Measurements from ENCODE around the gene PAPLN. TPM values are rescaled to one million over a fixed set of nuclear protein-coding genes. Genes with fewer than 3 reads are reported as not detected.

The PAPLN gene
- total RNA-seq, 1 experiment from 2014 or later, result 9.6 TPM

- Histone ChIP-seq H3K9me2 (ENCODE audit: insufficient read depth) (no peaks in the 10 kb centered on the region), H3K4me2 (ENCODE audit: low read length) (no peak overlapping the region), H3K9ac (ENCODE audit: low read length) (no peak overlapping the region), H3K27ac (ENCODE audit: low read depth, low read length) (no peak overlapping the region), H3K4me3 (replicated peaks in 1 of 2; ENCODE audit: low read depth in 1 of 2, low read length in 2 of 2) (no peak overlapping the region), H3K9me3 (ENCODE audit: control insufficient read depth in 1 of 2, insufficient read depth in 1 of 2, low read depth in 1 of 2, low read length in 2 of 2) (no peaks in the 10 kb centered on the region), H3K79me2 (ENCODE audit: insufficient read depth, low read length) (no peaks in the 10 kb centered on the region), H4K20me1 (ENCODE audit: insufficient read depth) (no peaks in the 10 kb centered on the region), H2AFZ (ENCODE audit: low read depth, low read length, poor library complexity, severe bottlenecking) (no peak overlapping the region), H3K4me1 (ENCODE audit: control insufficient read depth in 1 of 2, insufficient read depth in 2 of 2, low read length in 2 of 2) (no peaks in the 10 kb centered on the region), H3K36me3 (ENCODE audit: control insufficient read depth in 1 of 2, insufficient read depth in 2 of 2, low read length in 2 of 2) (peaks cover 8 to 22% of the 10 kb centered on the region in 2 experiments), H3K27me3 (ENCODE audit: insufficient read depth, low read length) (no peaks in the 10 kb centered on the region)
- RAD21 ChIA-PET (ENCODE audit: low non-redundant PET in 1 of 2, low total read pairs in 2 of 2, uncharacterized antibody in 2 of 2, unreplicated experiment in 2 of 2), result interaction anchor here in 1 of 2 experiments (0.6 kb wide), 1 partner anchor 81 kb away, joined by 3 read pairs; no protein-coding TSS in a partner anchor
- CTCF ChIA-PET, result no interaction called here
- no peak for TF ChIP-seq RAD21 (IDR thresholded peaks at IDR 0.05; ENCODE audit: low read depth)
- TF ChIP-seq, protein P1, sequence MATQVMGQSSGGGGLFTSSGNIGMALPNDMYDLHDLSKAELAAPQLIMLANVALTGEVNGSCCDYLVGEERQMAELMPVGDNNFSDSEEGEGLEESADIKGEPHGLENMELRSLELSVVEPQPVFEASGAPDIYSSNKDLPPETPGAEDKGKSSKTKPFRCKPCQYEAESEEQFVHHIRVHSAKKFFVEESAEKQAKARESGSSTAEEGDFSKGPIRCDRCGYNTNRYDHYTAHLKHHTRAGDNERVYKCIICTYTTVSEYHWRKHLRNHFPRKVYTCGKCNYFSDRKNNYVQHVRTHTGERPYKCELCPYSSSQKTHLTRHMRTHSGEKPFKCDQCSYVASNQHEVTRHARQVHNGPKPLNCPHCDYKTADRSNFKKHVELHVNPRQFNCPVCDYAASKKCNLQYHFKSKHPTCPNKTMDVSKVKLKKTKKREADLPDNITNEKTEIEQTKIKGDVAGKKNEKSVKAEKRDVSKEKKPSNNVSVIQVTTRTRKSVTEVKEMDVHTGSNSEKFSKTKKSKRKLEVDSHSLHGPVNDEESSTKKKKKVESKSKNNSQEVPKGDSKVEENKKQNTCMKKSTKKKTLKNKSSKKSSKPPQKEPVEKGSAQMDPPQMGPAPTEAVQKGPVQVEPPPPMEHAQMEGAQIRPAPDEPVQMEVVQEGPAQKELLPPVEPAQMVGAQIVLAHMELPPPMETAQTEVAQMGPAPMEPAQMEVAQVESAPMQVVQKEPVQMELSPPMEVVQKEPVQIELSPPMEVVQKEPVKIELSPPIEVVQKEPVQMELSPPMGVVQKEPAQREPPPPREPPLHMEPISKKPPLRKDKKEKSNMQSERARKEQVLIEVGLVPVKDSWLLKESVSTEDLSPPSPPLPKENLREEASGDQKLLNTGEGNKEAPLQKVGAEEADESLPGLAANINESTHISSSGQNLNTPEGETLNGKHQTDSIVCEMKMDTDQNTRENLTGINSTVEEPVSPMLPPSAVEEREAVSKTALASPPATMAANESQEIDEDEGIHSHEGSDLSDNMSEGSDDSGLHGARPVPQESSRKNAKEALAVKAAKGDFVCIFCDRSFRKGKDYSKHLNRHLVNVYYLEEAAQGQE (IDR thresholded peaks at IDR 0.05; ENCODE audit: low read depth), result no peak
- no peak for TF ChIP-seq EZH2 (IDR thresholded peaks at IDR 0.05)
- TF ChIP-seq, protein P2, sequence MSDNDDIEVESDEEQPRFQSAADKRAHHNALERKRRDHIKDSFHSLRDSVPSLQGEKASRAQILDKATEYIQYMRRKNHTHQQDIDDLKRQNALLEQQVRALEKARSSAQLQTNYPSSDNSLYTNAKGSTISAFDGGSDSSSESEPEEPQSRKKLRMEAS (IDR thresholded peaks at IDR 0.05), result no peak
- TF ChIP-seq SIN3A (IDR thresholded peaks at IDR 0.05; ENCODE audit: low read depth), result no peak
- TF ChIP-seq TCF7L2 (IDR thresholded peaks at IDR 0.05; ENCODE audit: borderline replicate concordance, extremely low read depth, insufficient read depth, insufficient read length), result no peak
- no peak for TF ChIP-seq POLR2AphosphoS5 (IDR thresholded peaks at IDR 0.05; ENCODE audit: low read depth, low read length)
- no peak for TF ChIP-seq FOSL1 (IDR thresholded peaks at IDR 0.05; ENCODE audit: low read depth)
- no peak for TF ChIP-seq YY1 (IDR thresholded peaks at IDR 0.05; ENCODE audit: extremely low read depth, insufficient replicate concordance, low read depth, low read length)
- TF ChIP-seq CTCF (IDR thresholded peaks at IDR 0.05 in 2 of 3, conservative IDR thresholded peaks at IDR 0.05 in 1 of 3; ENCODE audit: borderline replicate concordance in 1 of 3, insufficient read depth in 1 of 3, low read depth in 2 of 3, low read length in 2 of 3), result no peak
- TF ChIP-seq ZFX (IDR thresholded peaks at IDR 0.05), result no peak
- TF ChIP-seq, protein P3, sequence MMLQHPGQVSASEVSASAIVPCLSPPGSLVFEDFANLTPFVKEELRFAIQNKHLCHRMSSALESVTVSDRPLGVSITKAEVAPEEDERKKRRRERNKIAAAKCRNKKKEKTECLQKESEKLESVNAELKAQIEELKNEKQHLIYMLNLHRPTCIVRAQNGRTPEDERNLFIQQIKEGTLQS (IDR thresholded peaks at IDR 0.05), result no peak
- no peak for TF ChIP-seq ELF1 (IDR thresholded peaks at IDR 0.05; ENCODE audit: borderline replicate concordance, low read depth)
- TF ChIP-seq EGR1 (IDR thresholded peaks at IDR 0.05; ENCODE audit: low read depth), result no peak
- TF ChIP-seq CEBPB (IDR thresholded peaks at IDR 0.05; ENCODE audit: low read depth), result no peak
- no peak for TF ChIP-seq SRF (IDR thresholded peaks at IDR 0.05; ENCODE audit: low read depth)
- TF ChIP-seq ZBTB33 (IDR thresholded peaks at IDR 0.05; ENCODE audit: extremely low read depth, insufficient replicate concordance, low read length), result no peak
- no TSS peak for BruUV-seq (replicated peaks)
- POLR2A ChIA-PET, result no interaction called here
- intact Hi-C loops (cut with micrococcal nuclease), result no loop called here
- ATAC-seq (no peak), DNase-seq (ENCODE audit: low read depth, low spot score) (no peak)
These were observed 21.3 kb upstream of the PAPLN start for GRCh38 chr14:73216030-73216429.
